HCT116 (cell line): ENCODE data around the gene MED25. TPM values are rescaled to one million over a fixed set of nuclear protein-coding genes. Genes with fewer than 3 reads are reported as not detected.

ENCODE experiments used
- ATAC-seq: fragments of 200-7000 bp; cut with Tn5 transposase; 2 replicates; pipeline ENCODE4 v1.9.1; 2020; ENCODE audit warnings: mild to moderate bottlenecking, moderate library complexity
- BruUV-seq: library from RNA; stranded (reverse); fragments of 400-500 nt; replicated peaks from 2 replicates; lab custom pipeline; 2021; lab: Mats Ljungman, UMichigan
- CTCF ChIA-PET: fragments of 300-600 bp; sonication (Branson Sonifier 250); formaldehyde crosslinking; loops from one replicate; lab custom pipeline; 2021; ENCODE audit warnings: antibody characterized with exemption; lab: Charles Lee
- POLR2A ChIA-PET: fragments of 300-600, 350-600 bp; sonication (Branson Sonifier 250); formaldehyde crosslinking; loops from one replicate; lab custom pipeline; 2021; ENCODE audit warnings: antibody characterized with exemption; lab: Charles Lee
- RAD21 ChIA-PET, 2 experiments: fragments of 300-600 bp; sonication (Branson Sonifier 250); formaldehyde crosslinking; loops; one replicate each; lab custom pipeline; 2023; ENCODE audit warnings: low total read pairs in 2 of 2; ENCODE audit not compliant: uncharacterized antibody in 2 of 2, unreplicated experiment in 2 of 2, low non-redundant PET in 1 of 2; lab: Charles Lee
- DNase-seq: peaks from one replicate; pipeline ENCODE4 v3.0.0-alpha.2; 2010; ENCODE audit warnings: low read depth, low spot score
- H2AFZ ChIP-seq: fragments of 200-600 bp; shearing (Covaris generic), sonication (generic); 2 replicates; pipeline ENCODE4 v1.6.1; 2017; ENCODE audit warnings: low read depth, mixed run types, mixed read lengths, antibody characterized with exemption, low read length; ENCODE audit not compliant: poor library complexity, severe bottlenecking
- H3K27ac ChIP-seq: 2 replicates; pipeline ENCODE4 v1.5.1; 2012; ENCODE audit warnings: low read depth, low read length
- H3K27me3 ChIP-seq: fragments of 200-600 bp; sonication (generic); 2 replicates; pipeline ENCODE4 v1.6.1; 2016; ENCODE audit warnings: mixed run types, low read length, mixed read lengths; ENCODE audit not compliant: insufficient read depth
- H3K36me3 ChIP-seq, 2 experiments: fragments of 200-500 bp in 1 of 2; fragments of 200-600 bp in 1 of 2; sonication (Bioruptor generic) in 1 of 2; sonication (generic) in 1 of 2; 2 replicates each; pipeline versions ENCODE4 v1.5.1 to v1.6.1; 2014 to 2016; ENCODE audit warnings: low read length in 2 of 2, inconsistent platforms in 1 of 2, mixed read lengths in 1 of 2, mixed run types in 1 of 2; ENCODE audit not compliant: insufficient read depth in 2 of 2, control insufficient read depth in 1 of 2
- H3K4me1 ChIP-seq, 2 experiments: fragments of 200-600 bp in 1 of 2; sonication (generic) in 1 of 2; 2 replicates each; pipeline versions ENCODE4 v1.5.1 to v1.6.1; 2012 to 2017; ENCODE audit warnings: low read length in 2 of 2, inconsistent platforms in 1 of 2, mild to moderate bottlenecking in 1 of 2, mixed read lengths in 1 of 2, mixed run types in 1 of 2, moderate library complexity in 1 of 2; ENCODE audit not compliant: insufficient read depth in 2 of 2, control insufficient read depth in 1 of 2
- H3K4me2 ChIP-seq: fragments of 200-600 bp; sonication (generic); 2 replicates; pipeline ENCODE4 v1.6.1; 2017; ENCODE audit warnings: mixed run types, low read length, mixed read lengths
- H3K4me3 ChIP-seq, 2 experiments: fragments of 200-600 bp in 1 of 2; sonication (generic) in 1 of 2; replicated peaks in 1 of 2; 2 replicates each; pipeline ENCODE4 v1.5.1; 2011 to 2016; ENCODE audit warnings: low read length in 2 of 2, control low read depth in 1 of 2, low read depth in 1 of 2, mild to moderate bottlenecking in 1 of 2, mixed read lengths in 1 of 2, mixed run types in 1 of 2
- H3K79me2 ChIP-seq: fragments of 200-600 bp; sonication (generic); 2 replicates; pipeline ENCODE4 v1.6.1; 2017; ENCODE audit warnings: mild to moderate bottlenecking, mixed run types, low read length, moderate library complexity, mixed read lengths; ENCODE audit not compliant: insufficient read depth
- H3K9ac ChIP-seq: fragments of 200-600 bp; sonication (generic); 2 replicates; pipeline ENCODE4 v1.6.1; 2016; ENCODE audit warnings: low read length, mixed read lengths
- H3K9me2 ChIP-seq: fragments of 200-600 bp; sonication (generic), shearing (Covaris generic); 2 replicates; pipeline ENCODE4 v1.6.1; 2017; ENCODE audit warnings: mixed run types, mild to moderate bottlenecking, moderate library complexity; ENCODE audit not compliant: insufficient read depth
- H3K9me3 ChIP-seq, 2 experiments: fragments of 200-500 bp in 1 of 2; fragments of 200-600 bp in 1 of 2; sonication (Bioruptor generic) in 1 of 2; sonication (generic) in 1 of 2; 2 replicates each; pipeline ENCODE4 v1.6.1; 2014 to 2017; ENCODE audit warnings: low read length in 2 of 2, mixed read lengths in 2 of 2, inconsistent platforms in 1 of 2, low read depth in 1 of 2, mild to moderate bottlenecking in 1 of 2, mixed run types in 1 of 2, moderate library complexity in 1 of 2; ENCODE audit not compliant: control insufficient read depth in 1 of 2, insufficient read depth in 1 of 2
- H4K20me1 ChIP-seq: fragments of 200-600 bp; sonication (generic), shearing (Covaris generic); 2 replicates; pipeline ENCODE4 v1.6.1; 2017; ENCODE audit warnings: mixed run types, mild to moderate bottlenecking, moderate library complexity; ENCODE audit not compliant: insufficient read depth
- CBX3 ChIP-seq: IDR thresholded peaks from 2 replicates; pipeline ENCODE4 v1.6.1; 2012; ENCODE audit warnings: low read depth
- CEBPB ChIP-seq: IDR thresholded peaks from 2 replicates; pipeline ENCODE4 v1.6.1; 2012; ENCODE audit warnings: low read depth
- EZH2phosphoT487 ChIP-seq: fragments of 200-600 bp; IDR thresholded peaks from 2 replicates; pipeline ENCODE4 v1.6.1; 2018; ENCODE audit warnings: antibody characterized with exemption, borderline replicate concordance
- FOSL1 ChIP-seq: IDR thresholded peaks from 2 replicates; pipeline ENCODE4 v1.6.1; 2012; ENCODE audit warnings: low read depth
- POLR2A ChIP-seq: IDR thresholded peaks from 2 replicates; pipeline ENCODE4 v1.7.0; 2011; ENCODE audit warnings: borderline replicate concordance; ENCODE audit not compliant: insufficient read depth, insufficient read length; ENCODE audit errors: extremely low read depth
- POLR2AphosphoS5 ChIP-seq: IDR thresholded peaks from 2 replicates; pipeline ENCODE4 v1.6.1; 2011; ENCODE audit warnings: mild to moderate bottlenecking, low read depth, low read length, moderate library complexity
- RAD21 ChIP-seq: IDR thresholded peaks from 2 replicates; pipeline ENCODE4 v1.6.1; 2012; ENCODE audit warnings: low read depth, mild to moderate bottlenecking
- SIN3A ChIP-seq: IDR thresholded peaks from 2 replicates; pipeline ENCODE4 v1.6.1; 2012; ENCODE audit warnings: low read depth
- SRF ChIP-seq: IDR thresholded peaks from 2 replicates; pipeline ENCODE4 v1.6.1; 2012; ENCODE audit warnings: low read depth
- YY1 ChIP-seq: IDR thresholded peaks from 2 replicates; pipeline ENCODE4 v1.6.1; 2011; ENCODE audit warnings: low read length, low read depth, moderate library complexity, mild to moderate bottlenecking; ENCODE audit not compliant: insufficient replicate concordance; ENCODE audit errors: extremely low read depth
- ZNF274 ChIP-seq: fragments of 200-500 bp; sonication (Bioruptor generic); IDR thresholded peaks from 2 replicates; pipeline ENCODE4 v1.6.1; 2014; ENCODE audit warnings: mild to moderate bottlenecking, low read depth, low read length, inconsistent platforms
- intact Hi-C: fragments of 100-400 bp; cut with micrococcal nuclease; formaldehyde crosslinking; loops from 2 replicates; pipeline ENCODE4 v1.10.0; 2022
- total RNA-seq: library from RNA; stranded (reverse); gene quantifications from one replicate; pipeline ENCODE4 v1.2.1, GENCODE V29; 2021; ENCODE audit not compliant: unreplicated experiment
- TF ChIP-seq, protein P1 (sequence below): IDR thresholded peaks from 2 replicates; pipeline ENCODE4 v1.6.1; 2012
- TF ChIP-seq, protein P2 (sequence below): IDR thresholded peaks from 2 replicates; pipeline ENCODE4 v1.6.1; 2012; ENCODE audit warnings: low read depth

The MED25 gene
- total RNA-seq, 1 experiment from 2014 or later, result 77.7 TPM

DNA sequence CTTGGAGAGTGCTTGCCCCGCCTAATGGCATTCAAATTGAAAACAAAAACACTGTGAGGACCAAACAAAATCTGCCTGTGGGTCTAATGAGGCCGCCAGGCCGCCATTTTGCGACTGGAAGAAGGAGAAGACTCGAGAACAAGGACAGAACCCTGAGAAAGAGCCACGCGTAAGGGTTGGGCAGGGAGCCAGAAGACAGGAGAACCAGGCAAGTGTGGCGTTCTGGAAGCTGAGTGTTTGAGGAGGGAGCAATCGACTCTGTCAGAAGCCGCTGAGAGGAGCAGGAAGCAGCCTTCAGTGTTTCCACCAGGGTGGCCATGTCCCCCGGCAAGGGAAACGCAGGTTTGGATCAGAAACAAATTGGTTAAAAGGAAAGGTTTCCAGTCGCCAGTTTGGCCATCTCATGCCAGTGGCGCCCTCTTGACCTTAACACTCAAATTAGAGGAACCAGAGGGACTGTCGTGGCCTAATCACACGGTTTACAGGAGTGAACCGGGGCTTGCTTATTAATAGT lies 22.7 kb downstream of the MED25 start:
- DNase-seq, result no peak
- Histone ChIP-seq H3K4me2 (no peak overlapping the region), H3K79me2 (no peaks in the 10 kb centered on the region), H4K20me1 (no peaks in the 10 kb centered on the region), H2AFZ (no peak overlapping the region), H3K4me3 (no peak overlapping the region), H3K27me3 (no peaks in the 10 kb centered on the region), H3K9ac (no peak overlapping the region), H3K27ac (no peak overlapping the region), H3K36me3 (peaks cover 22 to 23% of the 10 kb centered on the region in 2 experiments), H3K4me1 (no peaks in the 10 kb centered on the region), H3K9me2 (no peaks in the 10 kb centered on the region), H3K9me3 (no peaks in the 10 kb centered on the region)
- no TSS peak for BruUV-seq
- ChIA-PET POLR2A (no interaction called here), CTCF (no interaction called here), RAD21 (no interaction called here)
- TF ChIP-seq, protein P1, sequence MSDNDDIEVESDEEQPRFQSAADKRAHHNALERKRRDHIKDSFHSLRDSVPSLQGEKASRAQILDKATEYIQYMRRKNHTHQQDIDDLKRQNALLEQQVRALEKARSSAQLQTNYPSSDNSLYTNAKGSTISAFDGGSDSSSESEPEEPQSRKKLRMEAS, result no peak
- TF ChIP-seq EZH2phosphoT487 (no peak), CEBPB (no peak), RAD21 (no peak), SIN3A (no peak), SRF (no peak), YY1 (no peak), POLR2AphosphoS5 (no peak), POLR2A (no peak), ZNF274 (no peak), CBX3 (no peak), FOSL1 (no peak)
- TF ChIP-seq, protein P2, sequence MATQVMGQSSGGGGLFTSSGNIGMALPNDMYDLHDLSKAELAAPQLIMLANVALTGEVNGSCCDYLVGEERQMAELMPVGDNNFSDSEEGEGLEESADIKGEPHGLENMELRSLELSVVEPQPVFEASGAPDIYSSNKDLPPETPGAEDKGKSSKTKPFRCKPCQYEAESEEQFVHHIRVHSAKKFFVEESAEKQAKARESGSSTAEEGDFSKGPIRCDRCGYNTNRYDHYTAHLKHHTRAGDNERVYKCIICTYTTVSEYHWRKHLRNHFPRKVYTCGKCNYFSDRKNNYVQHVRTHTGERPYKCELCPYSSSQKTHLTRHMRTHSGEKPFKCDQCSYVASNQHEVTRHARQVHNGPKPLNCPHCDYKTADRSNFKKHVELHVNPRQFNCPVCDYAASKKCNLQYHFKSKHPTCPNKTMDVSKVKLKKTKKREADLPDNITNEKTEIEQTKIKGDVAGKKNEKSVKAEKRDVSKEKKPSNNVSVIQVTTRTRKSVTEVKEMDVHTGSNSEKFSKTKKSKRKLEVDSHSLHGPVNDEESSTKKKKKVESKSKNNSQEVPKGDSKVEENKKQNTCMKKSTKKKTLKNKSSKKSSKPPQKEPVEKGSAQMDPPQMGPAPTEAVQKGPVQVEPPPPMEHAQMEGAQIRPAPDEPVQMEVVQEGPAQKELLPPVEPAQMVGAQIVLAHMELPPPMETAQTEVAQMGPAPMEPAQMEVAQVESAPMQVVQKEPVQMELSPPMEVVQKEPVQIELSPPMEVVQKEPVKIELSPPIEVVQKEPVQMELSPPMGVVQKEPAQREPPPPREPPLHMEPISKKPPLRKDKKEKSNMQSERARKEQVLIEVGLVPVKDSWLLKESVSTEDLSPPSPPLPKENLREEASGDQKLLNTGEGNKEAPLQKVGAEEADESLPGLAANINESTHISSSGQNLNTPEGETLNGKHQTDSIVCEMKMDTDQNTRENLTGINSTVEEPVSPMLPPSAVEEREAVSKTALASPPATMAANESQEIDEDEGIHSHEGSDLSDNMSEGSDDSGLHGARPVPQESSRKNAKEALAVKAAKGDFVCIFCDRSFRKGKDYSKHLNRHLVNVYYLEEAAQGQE, result no peak
- ATAC-seq, result no peak
- intact Hi-C loops, result no loop called here
